ENCODE measurements around the gene METTL9.
"Not testable (repeated sequence)": the region's sequence is repeated elsewhere in the genome, so short reads cannot be mapped to it uniquely, and the experiment has no call there.

Gene METTL9

GRCh38 chr16:21611198-21611555 lies 11.8 kb downstream of the METTL9 start:
- no peak for DNase-seq (ENCODE audit: low read depth)

- DNase-seq (ENCODE audit: low read depth), result no peak
These were observed 12.4 kb downstream of the METTL9 start for GRCh38 chr16:21611556-21612384.

DNA sequence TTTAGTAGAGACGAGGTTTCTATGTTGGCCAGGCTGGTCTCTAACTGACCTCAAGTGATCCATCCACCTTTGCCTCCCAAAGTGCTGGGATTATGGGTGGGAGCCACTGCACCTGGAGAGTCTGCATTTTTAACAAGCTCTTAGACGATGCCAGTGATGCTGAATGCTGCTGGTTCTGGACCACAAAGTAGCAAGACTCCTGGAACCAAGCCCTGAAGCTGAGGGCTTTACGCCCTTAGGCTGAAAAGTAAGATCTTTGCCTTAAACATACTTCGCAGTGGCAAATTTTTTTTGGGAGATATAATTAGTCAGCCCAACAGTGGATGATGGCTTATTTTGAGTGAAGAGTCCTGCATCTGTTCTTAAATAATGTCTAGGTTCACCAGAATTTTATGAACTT lies 14.0 kb downstream of the METTL9 start:
- DNase-seq (ENCODE audit: low read depth), result no peak

DNA sequence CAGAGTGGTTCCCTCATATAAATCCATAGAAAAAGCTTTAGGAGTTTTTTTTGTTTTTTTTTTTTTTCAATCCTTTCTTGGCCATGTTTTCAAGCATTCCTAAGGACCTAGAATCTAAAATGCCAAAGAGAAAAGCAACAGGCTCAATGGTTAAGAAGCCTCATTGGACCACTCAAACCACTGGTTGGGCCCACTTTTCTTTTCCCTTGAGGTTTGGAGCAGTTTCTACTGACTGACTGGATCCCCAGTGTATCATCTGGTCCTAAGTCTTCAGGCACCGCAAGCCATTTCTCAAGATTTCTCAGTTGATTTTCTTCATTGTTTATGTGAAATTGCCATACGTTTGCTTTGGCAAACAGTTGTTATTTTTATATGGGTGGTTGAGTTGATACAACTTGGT lies 14.4 kb downstream of the METTL9 start:
- DNase-seq (ENCODE audit: low read depth), result no peak

DNA sequence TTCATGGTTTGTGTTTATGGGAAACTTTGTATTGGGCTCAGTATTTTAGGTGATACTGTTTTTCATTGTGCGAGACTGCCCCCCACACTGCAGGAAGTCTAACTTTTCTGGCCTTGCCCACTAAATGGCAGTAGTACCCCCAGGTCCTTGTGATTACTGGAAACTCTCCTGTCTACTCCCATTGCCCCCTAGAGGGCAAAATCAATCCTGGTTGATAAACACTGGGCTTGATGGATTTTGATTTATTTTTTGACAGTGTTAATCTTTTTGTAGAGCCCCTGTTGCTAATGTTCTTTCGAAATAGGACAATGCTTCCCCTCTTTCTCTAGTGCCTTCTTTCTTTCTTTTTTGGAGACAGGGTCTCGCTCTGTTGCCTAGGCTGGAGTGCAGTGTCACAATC lies 15.5 kb downstream of the METTL9 start:
- DNase-seq (ENCODE audit: low read depth), result no peak

- DNase-seq (ENCODE audit: low read depth), result no peak
These were observed 18.2 kb downstream of the METTL9 start for GRCh38 chr16:21617607-21618006.

DNA sequence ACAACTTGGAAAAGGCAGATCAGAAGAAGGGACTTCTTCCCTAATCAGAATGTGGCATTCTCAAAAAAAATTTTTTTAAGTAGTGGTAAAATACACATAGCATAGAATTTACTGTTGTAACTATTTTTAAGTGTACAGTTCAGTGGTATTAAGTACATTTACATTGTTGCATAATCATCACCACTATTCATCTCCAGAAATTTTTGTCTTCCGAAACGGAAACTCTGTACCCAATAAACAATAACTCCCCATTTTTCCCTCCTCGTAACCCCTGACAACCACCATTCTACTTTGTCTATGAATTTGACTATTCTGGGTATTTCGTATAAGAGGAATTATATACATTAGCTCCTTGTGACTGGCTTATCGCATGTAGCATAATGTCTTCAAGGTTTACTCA lies 18.9 kb downstream of the METTL9 start:
- no peak for DNase-seq (ENCODE audit: low read depth)

- DNase-seq (ENCODE audit: low read depth), result no peak
These were observed 20.5 kb downstream of the METTL9 start for GRCh38 chr16:21619765-21620425.

- DNase-seq (ENCODE audit: low read depth), result no peak
These were observed 21.2 kb downstream of the METTL9 start for GRCh38 chr16:21620592-21620991.

DNA sequence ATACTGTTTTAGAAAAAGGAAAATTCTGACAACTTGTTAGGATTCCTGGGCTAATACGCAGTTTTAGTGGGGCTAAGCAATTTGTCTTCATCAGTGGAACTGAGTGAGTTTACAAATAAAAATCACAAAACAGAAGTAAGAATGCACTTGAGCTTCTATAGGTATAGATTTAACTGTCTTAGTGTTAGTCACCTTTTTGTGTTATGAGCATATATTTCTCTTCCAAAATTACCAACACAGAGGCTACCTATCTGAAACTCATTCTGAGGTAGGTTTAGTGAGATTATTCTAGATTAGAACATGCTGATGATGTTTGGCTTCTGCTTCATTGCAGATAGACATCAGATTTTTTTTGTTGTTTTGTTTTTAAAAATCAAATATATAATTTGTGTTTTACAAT lies 23.2 kb downstream of the METTL9 start:
- DNase-seq (ENCODE audit: low read depth), result no peak

DNA sequence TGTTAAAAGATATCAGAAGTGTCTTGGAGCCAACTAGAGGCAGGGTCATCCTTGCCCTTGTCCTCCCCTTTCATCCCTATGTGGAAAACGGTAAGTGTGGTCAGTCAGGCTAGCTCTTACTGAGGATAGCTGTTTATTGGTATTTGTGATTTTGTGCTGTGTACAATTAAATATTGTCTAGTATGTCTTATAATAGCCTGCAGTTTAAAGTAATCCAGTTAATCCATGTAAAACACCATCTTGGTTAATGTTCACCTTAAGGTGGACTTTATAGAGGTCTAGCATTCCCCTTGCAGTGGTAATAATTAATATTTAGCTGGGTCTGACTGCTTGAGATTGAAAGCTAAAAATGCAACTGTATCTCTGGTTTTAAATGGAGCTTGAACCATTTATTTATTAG lies 25.6 kb downstream of the METTL9 start:
- no peak for DNase-seq (ENCODE audit: low read depth)

DNA sequence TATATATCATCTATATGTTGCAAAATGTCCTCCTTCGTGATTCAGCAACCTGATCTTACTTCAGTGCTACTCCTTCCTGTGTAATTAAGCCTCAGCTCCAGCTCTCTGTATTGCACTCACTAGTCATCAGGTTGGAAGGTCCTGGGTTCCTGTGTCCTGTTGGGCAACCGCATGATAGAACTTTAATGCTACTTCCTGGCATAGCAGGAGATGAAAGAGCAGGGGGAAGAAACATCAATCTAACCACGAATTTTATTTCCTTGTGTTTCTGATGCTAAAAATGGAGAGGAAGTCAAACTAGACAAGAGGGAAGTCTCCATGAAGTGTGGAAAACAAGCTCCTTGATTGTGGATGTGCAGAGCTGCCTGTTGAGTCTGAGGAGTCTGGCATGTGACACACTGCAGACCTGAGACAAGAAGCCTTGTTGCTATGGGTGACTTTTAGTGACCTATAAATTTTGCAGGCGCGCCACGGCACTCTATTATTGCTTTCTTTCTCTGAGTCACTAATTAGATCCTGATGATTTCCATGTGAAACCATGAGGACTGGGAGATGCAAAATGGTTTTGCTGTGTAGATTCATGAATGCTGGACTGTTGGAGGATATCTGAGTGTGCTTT lies 27.4 kb downstream of the METTL9 start:
- no peak for DNase-seq (ENCODE audit: low read depth)

DNA sequence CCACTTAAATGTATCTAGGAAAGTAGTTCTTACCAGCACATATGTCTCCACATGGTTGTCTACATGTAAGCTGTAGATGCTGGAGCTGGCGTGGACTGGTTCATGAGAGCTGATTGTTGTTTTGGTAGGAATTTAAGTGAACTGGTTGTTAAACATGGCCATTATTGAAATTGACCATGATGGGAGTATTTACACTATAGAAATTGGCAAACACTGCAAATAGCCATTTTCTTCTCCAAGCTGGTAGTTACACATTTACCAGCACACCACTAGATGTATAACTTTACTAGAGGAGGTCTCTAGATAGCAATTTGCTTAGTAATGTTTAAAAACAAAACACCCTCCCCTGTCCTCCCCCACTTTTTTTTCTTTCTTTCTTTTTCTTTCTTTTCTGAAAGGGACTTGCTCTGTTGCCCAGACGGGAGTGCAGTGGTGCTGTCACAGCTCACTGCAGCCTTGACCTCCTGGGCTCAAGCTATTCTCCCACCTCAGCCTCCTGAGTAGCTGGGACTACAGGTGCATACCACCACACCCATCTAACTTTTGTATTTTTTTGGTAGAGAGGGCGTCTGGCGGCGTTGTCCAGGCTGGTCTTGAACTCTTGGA lies 28.8 kb downstream of the METTL9 start:
- no peak for DNase-seq (ENCODE audit: low read depth)

GRCh38 chr16:21628772-21629171 lies 29.4 kb downstream of the METTL9 start:
- no peak for DNase-seq (ENCODE audit: low read depth)

DNA sequence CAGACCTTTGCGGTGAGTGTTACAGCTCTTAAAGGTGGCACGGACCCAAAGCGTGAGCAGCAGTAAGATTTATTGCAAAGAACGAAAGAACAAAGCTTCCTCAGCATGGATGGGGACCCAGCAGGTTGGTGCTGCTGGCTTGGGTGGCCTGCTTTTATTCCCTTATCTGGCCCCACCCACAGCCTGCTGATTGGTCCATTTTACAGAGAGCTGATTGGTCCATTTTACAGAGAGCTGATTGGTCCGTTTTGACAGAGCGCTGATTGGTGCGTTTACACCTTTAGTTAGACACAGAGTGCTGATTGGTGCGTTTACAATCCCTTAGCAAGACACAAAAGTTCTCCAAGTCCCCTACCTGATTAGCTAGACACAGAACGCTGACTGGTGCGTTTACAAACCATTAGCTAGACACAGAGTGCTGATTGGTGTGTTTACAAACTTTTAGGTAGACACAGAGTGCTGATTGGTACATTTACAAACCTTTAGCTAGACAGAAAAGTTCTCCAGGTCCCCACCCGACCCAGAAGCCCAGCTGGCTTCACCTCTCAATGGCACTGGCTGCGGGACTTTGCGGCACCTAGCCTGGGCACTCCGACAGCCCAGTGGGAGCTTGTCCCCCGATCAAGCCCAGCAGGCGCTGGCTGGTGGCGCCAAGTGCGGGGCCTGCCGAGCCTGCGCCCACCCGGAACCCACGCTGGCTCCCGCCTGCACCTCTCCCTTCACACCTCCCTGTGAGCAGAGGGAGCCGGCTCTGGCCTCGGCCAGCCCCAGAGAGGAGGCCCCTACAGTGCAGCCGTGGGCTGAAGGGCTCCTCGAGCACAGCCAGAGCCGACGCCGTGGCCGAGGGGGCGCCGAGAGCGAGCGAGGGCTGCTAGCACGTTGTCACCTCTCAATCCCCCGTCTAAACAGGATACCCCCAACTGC lies 30.5 kb downstream of the METTL9 start:
- not testable (repeated sequence) for DNase-seq (ENCODE audit: low read depth)

- not testable (repeated sequence) for DNase-seq (ENCODE audit: low read depth)
These were observed 31.5 kb downstream of the METTL9 start for GRCh38 chr16:21630866-21631265.

GRCh38 chr16:21631376-21631775 lies 32.0 kb downstream of the METTL9 start:
- DNase-seq (ENCODE audit: low read depth), result not testable (repeated sequence)

DNA sequence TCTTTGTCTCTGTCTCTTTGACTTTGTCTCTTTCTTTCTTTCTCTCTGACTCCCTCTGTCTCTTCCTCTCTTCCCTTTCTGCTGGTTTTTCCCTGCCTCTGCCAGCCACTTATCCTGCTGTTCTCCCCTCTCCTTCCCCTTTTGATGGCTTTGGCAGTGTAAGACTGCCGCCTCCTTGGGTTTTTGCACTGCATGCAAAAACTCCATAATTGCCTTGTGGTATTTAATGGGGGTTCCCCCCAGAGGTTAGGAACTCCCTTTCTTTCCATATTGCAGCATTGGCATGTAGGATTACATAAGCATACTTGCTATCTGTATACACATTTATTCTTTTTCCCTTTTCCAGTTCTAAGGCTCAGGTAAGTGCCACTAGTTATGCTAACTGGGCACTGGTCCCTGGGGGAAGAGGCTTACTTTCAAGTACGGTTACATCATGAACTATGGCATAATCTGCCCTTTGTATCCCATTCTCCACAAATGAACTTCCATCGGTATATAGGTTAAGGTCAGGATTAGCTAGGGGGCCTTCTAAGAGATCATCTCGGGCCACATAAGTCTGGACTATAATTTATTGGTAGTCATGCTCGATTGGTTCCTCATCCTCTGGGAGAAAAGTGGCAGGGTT lies 32.7 kb downstream of the METTL9 start:
- DNase-seq (ENCODE audit: low read depth), result not testable (repeated sequence)

DNA sequence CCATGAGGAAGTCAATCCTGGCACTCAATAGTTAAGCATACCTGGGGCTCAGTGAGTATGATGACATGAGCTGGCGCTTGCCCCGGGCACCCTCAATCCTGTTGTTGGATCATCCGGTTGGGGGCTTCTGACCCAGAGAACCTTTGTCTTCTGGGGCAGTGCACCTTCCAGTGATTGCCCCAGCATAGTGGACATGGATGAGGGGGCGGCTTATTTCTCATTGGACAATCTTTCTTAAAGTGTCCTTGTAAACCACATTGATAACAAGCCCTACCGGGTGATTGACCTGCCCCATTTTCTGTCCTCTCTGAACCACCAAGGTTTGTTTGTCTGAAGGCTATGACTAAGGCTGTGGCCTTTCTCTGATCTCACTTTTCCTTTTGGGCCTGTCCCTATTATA lies 34.8 kb downstream of the METTL9 start:
- DNase-seq (ENCODE audit: low read depth), result no peak

- DNase-seq (ENCODE audit: low read depth), result not testable (repeated sequence)
These were observed 36.3 kb downstream of the METTL9 start for GRCh38 chr16:21635694-21636093.
